Testis (tissue), 2 donors: ENCODE measurements around the gene SOX21.

ENCODE experiments used
- POLR2A ChIP-seq: fragments of 450-650 bp; IDR thresholded peaks from one replicate; pipeline ENCODE4 v1.6.1; 2017; ENCODE audit warnings: antibody characterized with exemption, mild to moderate bottlenecking, moderate library complexity
- TF ChIP-seq, protein P1 (sequence below), 3 experiments: fragments of 450-650 bp in 2 of 3; fragments of 200-600 bp in 1 of 3; sonication (generic) in 1 of 3; IDR thresholded peaks; one replicate each; pipeline ENCODE4 v1.5.1; 2016 to 2019; ENCODE audit warnings: antibody characterized with exemption in 3 of 3, mild to moderate bottlenecking in 2 of 3, moderate library complexity in 1 of 3

DNA sequence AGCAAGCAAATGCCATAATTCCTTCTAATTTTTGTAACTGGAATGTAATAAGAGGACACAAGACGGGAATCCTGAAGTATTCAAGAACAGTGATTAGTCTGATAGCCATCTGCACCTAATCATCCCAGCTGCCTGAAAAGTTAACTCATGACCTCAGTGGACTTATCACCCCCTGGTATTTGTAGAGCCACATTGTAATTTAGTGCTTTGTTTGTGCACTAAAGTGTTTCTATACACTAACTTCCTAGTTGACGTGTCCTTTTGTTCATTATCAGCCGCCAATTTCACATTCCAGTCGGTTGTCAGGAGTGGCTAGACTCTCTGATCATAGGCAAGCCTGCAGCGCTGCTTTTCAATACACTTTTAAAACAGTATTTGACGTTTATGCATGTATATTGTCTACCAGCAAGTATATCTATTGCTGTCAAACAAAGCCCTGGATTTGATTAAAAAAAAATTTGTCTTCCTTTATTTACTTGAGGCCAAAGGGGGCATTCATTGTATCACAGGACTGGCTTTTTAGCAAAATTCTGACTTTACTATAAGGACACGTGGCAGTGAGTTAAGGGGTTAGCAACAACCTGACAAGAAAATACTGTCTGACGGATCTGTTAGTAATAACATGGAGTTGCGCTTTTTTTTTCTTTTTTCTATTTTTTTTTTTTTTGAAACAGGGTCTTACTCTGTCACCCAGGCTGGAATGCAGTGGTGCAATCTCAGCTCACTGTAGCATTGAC lies 10.4 kb upstream of the SOX21 start:
- no peak for TF ChIP-seq POLR2A
- TF ChIP-seq, protein P1, sequence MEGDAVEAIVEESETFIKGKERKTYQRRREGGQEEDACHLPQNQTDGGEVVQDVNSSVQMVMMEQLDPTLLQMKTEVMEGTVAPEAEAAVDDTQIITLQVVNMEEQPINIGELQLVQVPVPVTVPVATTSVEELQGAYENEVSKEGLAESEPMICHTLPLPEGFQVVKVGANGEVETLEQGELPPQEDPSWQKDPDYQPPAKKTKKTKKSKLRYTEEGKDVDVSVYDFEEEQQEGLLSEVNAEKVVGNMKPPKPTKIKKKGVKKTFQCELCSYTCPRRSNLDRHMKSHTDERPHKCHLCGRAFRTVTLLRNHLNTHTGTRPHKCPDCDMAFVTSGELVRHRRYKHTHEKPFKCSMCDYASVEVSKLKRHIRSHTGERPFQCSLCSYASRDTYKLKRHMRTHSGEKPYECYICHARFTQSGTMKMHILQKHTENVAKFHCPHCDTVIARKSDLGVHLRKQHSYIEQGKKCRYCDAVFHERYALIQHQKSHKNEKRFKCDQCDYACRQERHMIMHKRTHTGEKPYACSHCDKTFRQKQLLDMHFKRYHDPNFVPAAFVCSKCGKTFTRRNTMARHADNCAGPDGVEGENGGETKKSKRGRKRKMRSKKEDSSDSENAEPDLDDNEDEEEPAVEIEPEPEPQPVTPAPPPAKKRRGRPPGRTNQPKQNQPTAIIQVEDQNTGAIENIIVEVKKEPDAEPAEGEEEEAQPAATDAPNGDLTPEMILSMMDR (IDR thresholded peaks at IDR 0.05): no peak
